Left kidney (tissue), 8 donors: ENCODE measurements around the gene SLC9B1. TPM values are rescaled to one million over a fixed set of nuclear protein-coding genes. Genes with fewer than 3 reads are reported as not detected.

ENCODE experiments used
- DNase-seq: peaks from one replicate; pipeline ENCODE4 v3.0.0-alpha.2; 2013
- long read RNA-seq, 8 donors: transcript quantifications; one replicate each; lab custom pipeline, GENCODE V29; 2026
- polyA plus RNA-seq: library from polyadenylated mRNA; unstranded; fragments of 120-200 nt; gene quantifications from one replicate; pipeline ENCODE4 v1.2.1, GENCODE V29; 2013; ENCODE audit not compliant: insufficient read length

Gene SLC9B1, protein sequence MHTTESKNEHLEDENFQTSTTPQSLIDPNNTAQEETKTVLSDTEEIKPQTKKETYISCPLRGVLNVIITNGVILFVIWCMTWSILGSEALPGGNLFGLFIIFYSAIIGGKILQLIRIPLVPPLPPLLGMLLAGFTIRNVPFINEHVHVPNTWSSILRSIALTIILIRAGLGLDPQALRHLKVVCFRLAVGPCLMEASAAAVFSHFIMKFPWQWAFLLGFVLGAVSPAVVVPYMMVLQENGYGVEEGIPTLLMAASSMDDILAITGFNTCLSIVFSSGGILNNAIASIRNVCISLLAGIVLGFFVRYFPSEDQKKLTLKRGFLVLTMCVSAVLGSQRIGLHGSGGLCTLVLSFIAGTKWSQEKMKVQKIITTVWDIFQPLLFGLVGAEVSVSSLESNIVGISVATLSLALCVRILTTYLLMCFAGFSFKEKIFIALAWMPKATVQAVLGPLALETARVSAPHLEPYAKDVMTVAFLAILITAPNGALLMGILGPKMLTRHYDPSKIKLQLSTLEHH
- 3.4 TPM for polyA plus RNA-seq
- long read RNA-seq, donor 1: 0 reads
- long read RNA-seq, donor 2: 0 reads
- long read RNA-seq, donor 3: 0 reads
- long read RNA-seq, donor 4: 0 reads
- long read RNA-seq, donor 5: 0 reads
- long read RNA-seq, donor 6: 0 reads
- long read RNA-seq, donor 7: 0 reads
- long read RNA-seq, donor 8: 0 reads

DNA sequence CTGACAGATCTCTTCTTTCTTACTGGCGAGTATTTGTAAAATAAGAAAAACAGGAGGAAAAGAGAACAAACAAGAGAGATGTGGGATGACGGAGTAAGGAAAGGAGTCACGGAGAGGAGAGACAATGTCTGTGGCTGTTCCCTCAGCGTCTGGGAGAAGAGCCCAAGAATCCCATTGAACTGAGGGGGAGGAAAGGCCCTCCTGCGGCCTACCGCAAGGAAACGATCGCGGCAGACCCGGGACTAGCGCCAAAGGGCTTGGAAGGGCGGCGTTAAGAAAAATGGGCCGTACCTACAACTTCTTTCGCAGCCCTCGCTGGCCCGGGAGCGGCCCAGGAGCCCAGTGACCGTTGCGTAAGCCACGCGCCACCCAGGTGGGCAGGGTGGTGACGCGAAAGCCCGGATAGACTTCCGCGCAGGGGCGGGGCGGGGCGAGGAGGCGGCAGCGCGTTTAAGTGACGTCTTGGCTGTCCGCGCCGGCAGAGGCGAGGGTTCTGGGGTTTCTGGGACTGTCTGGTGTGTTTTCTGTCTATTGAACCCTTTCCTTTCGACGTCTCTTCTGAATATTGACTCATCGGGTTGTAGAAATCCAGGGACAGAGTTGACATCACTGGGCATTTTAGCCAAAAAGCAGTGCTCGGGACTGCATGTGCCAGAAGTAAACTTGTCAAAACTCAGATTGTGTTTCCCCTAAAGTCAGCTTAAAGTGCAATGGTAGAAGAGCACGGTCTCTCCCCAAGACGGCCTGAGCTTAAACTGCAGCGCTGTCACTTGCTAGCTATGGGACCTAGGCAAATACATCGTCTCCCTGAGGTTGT is at the start of gene SLC9B1:
SLC9B1 (minus strand) TSS at position 398 of the 817 bp plus-strand sequence. CDS start 27,994 bp downstream, outside the sequence.
- peak; percentile 93 for DNase-seq

DNA sequence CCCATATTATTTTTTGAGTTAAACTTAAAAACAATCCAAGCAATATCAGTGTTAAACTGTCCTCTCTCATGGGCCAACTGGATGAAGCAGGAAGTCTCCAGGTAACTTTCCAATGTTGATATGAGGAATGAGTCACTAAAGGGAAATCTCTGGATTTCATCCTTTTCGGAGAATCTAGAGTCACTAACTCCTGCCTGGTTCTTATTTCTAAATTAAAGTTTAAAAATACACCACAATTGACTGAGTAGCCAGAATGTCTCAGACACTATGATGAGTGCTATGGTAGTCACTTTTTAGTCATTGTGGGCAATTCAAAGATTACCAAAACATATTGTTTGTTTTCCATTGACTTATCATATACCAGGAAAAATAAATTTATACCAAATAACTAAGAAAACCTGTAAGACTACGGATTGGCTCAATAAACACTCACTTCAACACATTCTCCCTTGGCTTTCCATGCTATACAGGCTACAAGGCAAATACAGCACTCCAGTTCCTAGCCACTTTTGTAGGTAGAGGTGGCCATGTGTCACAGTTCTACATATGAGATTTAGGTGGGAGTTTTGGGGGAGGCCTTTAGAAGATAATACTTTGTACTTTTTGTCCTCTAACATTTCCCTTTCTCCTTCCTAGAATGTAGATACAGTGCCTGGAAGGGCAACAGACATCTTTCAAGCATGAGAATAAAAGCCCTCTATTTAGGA is 48.5 kb upstream of the SLC9B1 start:
- DNase-seq: no peak

DNA sequence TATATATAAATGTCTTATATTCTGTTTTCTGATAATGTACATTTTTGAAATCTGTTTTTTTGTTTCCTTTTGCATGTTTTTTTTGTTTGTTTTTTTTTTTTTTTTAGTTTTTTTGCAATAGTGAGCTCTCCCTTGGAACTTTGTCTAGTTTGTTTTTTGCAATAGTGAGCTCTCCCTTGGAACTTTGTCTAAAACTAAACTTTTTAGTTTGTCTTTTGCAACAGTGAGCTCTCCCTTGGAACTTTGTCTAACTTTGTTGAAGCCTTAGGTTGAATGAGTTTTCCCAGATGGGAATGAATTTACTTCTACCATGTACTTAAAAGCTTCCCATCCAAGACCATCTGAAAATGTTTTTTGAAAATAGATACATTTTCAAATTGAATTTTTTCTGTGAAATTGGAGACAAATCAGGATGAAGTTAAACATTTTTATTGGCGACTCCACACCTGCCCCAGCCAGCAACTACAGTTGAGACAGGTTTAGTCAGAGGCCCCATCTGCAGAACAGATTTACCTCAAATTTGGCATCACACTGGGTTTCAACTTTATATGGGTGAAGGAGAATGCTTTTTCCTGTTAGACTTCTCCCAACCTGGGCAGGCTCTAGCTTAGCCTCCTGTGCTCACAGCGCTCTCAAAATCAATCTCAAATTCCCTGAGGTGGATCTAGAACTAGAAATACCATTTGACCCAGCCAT is 41.1 kb upstream of the SLC9B1 start:
- no peak for DNase-seq

GRCh38 chr4:103054030-103054429 is 34.5 kb upstream of the SLC9B1 start:
- no peak for DNase-seq

DNA sequence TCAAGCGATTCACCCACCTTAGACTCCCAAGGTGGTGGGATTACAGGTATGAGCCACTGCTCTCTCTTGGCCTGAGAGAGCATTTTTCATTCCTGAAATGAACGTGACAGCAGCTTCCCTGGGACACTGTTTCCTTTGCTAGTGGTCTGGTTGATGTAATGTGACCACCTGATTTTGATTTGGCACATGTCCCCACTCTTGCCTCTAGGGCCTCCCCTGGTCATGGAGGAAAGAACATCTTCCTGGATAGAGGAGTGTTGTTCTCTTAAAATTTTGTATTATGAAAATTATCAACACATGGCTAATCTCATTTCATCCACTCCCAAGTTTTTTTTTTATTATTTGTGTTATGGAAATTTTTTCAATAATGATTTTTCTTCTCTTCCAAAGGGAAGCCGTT is 33.3 kb upstream of the SLC9B1 start:
- DNase-seq: no peak

DNA sequence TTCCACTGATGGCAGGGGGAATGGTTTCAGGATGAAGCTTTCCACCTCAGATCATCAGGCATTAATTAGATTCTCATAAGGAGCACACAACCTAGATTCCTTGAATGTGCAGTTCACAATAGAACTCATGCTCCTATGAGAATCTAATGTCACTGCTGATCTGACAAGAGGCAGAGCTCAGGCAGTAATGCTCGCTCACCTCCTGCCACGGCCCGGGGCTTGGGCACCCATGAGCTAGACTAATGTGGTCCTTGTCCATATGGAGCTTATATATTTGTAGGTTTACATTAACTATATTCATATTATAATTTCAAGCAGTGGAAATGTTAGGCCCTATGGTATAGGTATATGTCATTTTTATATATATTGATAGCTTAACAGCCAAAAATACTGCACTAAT is 32.6 kb upstream of the SLC9B1 start:
- no peak for DNase-seq

DNA sequence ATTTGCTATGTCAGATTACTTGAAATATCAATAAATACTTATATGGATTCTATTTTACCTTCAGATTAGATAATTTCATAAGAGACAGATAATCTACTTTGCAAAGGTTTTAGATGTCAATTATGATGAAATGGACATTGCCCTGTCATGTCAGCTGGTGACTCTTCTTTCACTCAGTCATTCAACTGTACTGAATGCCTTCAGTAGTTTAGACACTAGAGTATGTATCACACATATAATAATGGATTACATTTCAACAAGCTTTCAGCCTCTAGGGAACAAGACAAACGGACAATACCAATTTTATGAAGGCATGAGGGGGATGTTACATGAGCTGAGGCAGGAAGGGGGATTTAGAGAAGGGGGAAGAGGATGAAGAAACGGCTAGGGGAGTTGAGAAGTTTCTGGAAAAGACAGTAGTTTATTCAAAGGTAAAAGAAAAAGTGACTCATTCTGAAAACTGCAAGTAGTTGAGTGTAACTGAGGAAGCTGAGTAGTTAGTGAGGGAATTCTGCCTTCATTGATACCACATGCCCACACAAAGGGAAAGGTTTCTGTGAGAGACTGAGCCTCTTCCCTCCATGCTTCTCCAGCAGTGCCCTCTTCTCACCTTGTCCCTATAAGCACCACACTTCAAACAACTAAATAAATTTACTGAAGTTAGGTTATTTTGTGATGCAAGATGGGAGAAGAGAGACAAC is 31.4 kb upstream of the SLC9B1 start:
- DNase-seq: no peak

GRCh38 chr4:103046416-103047290 is 27.1 kb upstream of the SLC9B1 start:
- peak; percentile 39 for DNase-seq

DNA sequence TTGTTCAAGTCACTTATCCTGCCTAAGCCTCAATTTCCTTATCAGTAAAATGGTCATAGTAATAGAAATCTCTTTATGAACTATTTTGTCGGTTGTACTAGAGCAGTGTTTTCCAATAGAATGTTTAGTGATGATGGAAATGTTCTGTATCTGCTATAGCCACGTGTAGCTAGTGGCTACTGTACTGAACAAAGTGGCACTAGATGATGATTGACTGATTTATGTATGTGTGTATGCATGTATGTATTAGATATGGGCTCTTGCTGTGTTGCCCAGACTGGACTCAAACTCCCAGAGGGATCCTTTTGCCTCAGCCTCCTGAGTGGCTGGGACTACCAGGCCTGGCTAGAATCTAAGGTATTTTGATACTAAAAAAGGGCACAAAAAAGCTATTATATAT is 24.7 kb upstream of the SLC9B1 start:
- DNase-seq: no peak

GRCh38 chr4:103036169-103036568 is 16.7 kb upstream of the SLC9B1 start:
- DNase-seq: no peak

- no peak for DNase-seq
Observed at GRCh38 chr4:103032574-103032973, 13.1 kb upstream of the SLC9B1 start.

GRCh38 chr4:103030791-103031190 is 11.3 kb upstream of the SLC9B1 start:
- DNase-seq: no peak

- DNase-seq: no peak
Observed at GRCh38 chr4:103029300-103029699, 9.8 kb upstream of the SLC9B1 start.

DNA sequence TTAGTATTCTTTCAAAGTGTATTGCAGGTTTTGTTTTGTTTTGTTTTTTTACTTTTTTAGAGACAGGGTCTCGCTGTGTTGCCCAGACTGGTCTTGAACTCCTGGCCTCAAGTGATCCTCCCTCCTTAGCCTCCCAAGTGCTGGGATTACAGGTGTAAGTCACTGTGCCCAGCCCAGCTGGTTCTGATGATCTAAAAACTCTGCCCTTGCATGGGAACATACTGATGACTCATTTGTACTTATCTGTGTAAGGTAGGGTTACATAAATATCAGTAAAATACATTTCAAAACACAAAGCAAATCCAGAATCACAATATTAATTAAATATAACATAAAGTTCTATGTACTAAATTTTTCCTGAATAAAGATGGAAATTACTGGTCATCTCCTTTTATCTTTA is 7.4 kb upstream of the SLC9B1 start:
- no peak for DNase-seq

- DNase-seq: no peak
Observed at GRCh38 chr4:103024996-103025395, 5.5 kb upstream of the SLC9B1 start.

DNA sequence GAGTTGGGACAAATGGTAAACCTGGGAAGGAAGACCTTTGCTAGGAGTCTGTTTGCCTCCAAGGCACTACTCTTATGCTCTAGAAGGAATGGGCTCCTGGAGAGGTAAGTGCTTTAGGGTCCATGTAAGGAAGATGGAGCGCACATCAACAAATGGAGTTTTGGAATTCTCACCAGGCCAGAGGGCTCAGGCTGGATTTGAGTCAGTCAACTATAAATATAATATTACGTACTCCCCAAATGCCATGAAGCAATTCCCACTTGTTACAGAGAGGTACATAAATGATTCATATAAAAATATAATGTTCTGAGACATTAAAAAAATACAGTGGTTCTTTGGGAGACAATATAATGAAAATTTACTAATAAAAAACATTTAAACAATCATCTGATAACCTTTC is 1.6 kb upstream of the SLC9B1 start:
- DNase-seq: no peak

GRCh38 chr4:103018391-103019307 is 856 bp downstream of the SLC9B1 start:
- no peak for DNase-seq

GRCh38 chr4:103012551-103012950 is 7.0 kb downstream of the SLC9B1 start:
- no peak for DNase-seq

DNA sequence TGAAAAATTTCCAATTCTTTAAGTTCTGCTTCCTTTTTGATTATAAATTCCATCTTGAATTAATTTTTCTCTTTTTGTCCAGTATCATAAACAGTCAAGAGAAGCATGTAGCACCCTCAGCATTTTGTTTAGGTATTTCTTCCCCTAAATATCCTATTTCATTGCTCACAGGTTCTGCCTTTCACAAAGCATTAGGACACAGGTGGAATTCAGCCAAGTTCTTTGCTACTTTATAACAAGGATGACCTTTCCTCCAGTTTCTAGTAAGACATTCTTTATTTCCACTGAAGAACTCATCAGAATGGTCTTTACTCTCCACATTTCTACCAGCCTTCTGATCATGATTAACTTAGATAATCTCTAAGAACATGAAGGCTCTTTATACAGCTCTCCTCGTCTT is 7.4 kb downstream of the SLC9B1 start:
- peak; percentile 37 for DNase-seq
